GM19099 (cell line): Measurements from ENCODE around the gene DNAJC7.
A peak's percentile ranks its signal among the peaks of the same experiment; 100 is the strongest.

ENCODE experiments used
- POLR2A ChIP-seq: IDR thresholded peaks from 3 replicates; pipeline ENCODE4 v1.6.1; 2011; ENCODE audit warnings: low read depth; ENCODE audit not compliant: insufficient read length; ENCODE audit errors: extremely low read depth

The DNAJC7 gene

DNA sequence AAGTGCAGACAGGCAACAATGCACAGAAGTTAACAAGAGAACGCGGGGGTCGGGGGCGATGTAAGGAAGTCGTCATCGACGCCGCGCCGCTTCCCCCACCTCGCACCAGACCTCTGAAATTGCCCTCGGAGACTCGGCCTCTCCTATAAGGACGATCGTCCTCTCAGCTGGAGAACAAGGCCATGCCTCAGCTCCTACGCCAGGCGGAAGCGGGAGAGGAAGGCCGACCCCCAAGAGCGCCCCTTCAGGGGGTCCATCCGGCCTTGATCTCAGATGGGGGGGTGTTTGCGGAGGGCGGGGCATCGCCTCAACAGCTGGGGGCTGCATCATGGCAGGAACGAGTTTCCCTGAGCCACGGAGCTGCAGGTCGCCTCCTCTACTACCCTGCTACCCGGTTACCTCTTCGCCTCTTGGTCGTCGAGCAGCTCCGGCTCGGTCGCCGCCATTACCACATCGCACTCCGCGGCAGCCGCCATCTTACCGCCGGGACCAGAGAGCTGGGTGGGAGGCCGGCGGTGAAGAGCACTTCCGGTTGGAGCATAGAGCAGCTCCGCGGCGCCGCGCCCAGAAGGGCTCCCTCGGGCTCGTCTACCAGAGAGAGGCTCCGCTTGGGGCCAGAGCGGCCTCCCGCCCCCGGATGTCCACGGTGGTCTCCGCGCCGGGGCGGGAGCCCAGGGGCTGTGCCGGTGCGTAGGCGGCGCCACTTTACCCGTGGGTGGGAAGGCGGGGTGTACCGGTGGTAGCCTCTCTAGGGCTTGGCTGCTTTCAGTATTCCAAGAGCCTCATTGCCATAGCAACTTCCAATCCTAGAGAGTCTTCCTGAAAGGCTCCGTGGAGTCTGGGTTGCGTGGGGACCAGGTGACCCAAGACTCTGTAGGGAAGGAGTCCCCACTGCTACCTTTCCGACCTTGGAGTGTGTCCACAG lies at the start of gene DNAJC7:
Gene DNAJC7, minus strand, starts transcription at position 499 of the 925 bp plus-strand sequence. Its CDS starts 23 bp downstream, at position 476.
- TF ChIP-seq POLR2A, result peak; percentile 86

DNA sequence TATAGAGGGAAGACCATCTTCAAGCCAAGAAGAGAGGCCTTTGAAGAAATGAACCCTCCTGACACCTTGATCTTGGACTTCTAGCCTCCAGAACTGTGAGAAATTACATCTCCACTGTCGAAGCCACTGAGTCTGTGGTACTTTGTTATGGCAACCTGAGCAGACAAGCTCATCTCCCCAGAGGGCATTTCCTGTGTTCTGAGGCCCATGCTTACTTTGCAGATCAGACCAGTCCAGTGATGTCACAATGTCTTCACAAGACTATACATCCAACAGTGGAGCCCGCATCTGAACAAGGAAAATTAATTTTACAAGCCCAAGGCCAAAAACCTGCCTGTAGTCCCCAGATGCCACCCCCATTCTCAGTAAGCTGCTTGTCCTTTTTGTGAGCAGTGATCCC lies 48.0 kb upstream of the DNAJC7 start:
- TF ChIP-seq POLR2A, result no peak

GRCh38 chr17:42062681-42063080 lies 45.4 kb upstream of the DNAJC7 start:
- TF ChIP-seq POLR2A, result no peak

- no peak for TF ChIP-seq POLR2A
Measured at GRCh38 chr17:42061646-42062487, 44.6 kb upstream of the DNAJC7 start.

DNA sequence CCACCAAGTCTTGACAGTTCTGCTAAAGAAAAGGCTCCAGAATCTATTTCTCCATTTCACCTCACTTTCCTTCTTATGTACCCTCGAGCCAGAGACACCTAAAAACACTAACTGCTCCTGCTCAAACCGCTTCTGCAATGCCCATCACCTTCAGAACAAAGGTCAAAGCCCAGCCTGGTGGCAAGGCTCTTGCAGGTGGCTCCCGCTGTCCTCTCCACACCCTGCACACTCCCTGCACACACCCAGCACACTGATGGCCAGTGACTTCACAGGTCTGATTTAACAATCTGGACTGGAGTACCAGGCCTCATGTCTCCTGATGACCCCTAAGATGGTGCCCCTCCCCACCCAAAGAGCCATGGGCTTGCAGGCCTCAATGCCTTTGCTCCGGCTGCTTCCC lies 43.0 kb upstream of the DNAJC7 start:
- TF ChIP-seq POLR2A, result no peak

DNA sequence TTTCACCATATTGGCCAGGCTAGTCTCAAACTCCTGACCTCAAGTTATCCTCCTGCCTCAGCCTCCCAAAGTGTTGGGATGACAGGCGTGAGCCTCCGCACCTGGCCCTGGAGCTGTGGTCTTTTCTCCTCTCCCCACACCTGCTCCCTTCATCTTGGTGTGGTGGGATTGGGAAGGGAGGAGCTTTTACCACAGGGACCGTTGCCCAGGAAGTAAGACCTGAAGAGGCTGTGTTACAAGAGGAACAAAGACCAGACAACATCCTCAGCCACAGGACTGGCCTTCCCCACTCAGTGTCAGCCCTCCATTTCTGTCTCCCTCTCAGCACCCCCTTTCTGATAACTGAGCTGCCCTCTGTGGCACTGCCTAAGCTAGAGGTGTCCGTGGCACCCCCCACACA lies 42.6 kb upstream of the DNAJC7 start:
- TF ChIP-seq POLR2A, result no peak

DNA sequence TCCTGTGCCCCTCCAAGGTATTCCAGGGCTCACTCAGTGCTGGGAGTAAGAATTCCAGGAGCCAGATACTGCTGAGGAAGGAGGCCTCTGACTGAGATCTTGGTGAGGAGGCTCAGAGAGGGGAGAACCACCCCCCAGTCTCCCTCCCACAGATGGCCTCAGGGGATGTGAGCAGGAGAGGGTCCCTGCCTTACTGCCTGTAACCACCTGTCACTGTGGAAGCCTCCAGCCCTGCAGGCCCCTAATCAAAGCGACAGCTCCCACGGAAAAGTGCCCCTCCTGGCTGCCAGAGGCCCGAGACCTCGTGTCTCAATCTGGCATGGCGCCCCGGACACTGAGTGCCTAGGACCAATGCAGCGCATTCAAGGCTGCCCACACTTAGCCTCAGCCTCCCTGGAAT lies 40.8 kb upstream of the DNAJC7 start:
- no peak for TF ChIP-seq POLR2A

DNA sequence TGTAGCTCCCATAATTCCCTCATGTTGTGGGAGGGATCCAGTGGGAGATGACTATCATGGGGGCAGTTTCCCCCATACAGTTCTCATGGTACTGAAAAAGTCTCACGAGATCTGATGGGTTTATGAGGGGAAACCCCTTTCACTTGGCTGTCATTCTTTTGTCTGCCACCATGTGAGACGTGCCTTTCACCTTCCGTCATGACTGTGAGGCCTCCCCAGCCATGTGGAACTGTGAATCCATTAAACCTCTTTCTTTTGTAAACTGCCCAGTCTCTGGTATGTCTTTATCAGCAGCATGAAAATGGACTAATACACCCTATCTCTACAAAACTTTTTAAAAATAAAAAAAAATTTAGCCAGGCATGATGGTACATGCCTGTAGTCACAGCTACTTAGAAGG lies 39.4 kb upstream of the DNAJC7 start:
- no peak for TF ChIP-seq POLR2A

GRCh38 chr17:42055496-42055895 lies 38.3 kb upstream of the DNAJC7 start:
- no peak for TF ChIP-seq POLR2A

GRCh38 chr17:42055027-42055426 lies 37.8 kb upstream of the DNAJC7 start:
- TF ChIP-seq POLR2A, result no peak

DNA sequence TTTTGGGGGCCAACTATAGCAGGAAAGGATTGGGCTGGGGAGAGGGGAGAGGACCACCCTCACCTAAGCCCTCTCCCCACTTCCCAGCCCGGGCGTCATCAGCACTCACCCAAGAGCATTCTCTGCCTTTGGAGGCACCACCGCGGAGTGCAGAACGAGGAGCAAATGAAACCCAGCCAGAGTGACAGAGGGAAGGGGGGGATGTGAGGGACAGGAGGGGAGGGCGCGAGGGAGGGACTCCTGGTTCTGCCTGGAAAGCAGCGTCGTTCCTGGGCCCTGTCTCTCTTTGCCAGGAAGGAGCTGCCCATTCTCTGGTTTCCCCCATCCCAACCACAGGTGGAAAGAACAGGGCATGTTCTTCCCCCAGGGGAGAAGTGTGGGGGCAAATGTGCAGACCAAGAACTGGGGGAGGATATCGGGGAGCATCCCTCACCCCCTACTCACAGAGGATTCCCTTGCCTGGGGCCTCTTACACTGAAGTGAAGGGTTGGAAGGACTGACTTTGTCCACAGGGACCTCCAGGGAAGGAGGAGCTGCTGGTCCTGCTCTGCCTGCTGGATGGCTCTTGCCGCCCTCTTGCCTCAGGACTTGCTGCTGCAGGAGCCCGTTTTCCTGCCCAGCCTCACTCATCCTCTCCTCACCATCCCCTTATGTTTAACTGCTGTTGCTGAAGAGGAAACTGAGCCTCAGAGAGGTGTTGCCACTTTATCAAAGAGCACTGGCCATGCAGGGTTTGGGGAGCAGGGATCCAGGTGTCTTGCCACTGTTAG lies 36.7 kb upstream of the DNAJC7 start:
- TF ChIP-seq POLR2A, result no peak

DNA sequence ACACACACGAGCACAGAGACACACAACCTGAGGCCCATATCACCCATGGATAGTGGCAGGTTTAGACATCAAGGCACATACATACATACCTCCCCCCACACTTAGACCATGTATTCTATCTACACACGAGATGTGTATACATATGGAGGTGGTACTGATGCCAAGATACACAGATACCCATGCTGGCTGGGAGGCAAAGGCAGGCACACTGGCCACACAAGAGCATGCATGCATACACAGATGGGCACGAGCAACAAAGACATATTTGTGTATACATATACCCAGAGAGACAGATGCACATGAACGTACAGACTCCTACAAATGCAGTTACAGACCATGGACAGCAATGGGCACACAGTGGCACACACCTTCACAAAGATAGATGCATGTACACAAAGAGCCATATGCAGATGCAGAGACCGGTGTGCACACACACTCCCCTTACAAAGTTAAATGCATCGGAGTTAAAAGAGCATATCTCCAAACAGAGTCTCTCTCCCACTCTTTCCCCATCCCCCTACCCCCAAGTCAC lies 35.2 kb upstream of the DNAJC7 start:
- no peak for TF ChIP-seq POLR2A

DNA sequence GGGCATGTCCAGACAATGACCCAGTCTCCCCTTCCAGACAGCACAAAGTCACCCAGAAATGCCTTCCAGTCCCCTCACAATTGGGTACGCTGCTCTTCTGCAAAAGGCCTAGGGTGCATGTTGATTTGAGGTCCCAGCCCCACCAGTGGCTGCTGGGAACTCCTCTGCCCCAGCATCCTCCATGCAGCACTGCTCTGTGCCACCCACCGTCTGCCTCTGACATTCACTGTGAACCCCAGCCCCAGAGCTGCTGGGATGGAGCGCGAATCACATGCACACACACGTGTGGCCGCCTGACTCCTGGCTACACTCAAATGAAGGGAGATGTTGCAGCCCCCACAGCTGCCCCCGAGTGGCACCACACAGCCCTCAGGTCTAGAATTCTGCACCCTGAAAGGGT lies 34.4 kb upstream of the DNAJC7 start:
- TF ChIP-seq POLR2A, result no peak

DNA sequence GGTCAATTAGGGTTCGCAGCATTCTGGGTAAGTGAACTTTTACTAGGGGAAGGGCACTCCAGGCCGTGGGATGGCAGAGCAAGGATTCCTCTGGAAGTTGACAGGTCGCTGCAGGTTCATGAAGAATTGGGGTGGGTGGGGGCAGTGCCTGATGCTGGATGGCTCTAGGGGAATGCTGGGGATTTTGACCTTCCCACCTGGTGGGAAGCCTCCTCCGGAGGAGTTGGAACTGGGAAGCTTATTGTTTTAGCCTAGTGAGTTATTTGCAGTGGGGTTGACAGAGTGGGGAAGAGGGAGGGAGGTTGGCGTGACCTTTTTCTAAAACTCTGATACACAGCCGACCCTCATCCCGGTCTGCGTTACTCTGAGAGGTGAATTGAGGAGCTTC lies 33.8 kb upstream of the DNAJC7 start:
- TF ChIP-seq POLR2A, result no peak
